ENCODE measurements around the gene PIGM.

GRCh38 chr1:160056648-160057169 is 24.9 kb upstream of the PIGM start:
- TF ChIP-seq, protein P1, sequence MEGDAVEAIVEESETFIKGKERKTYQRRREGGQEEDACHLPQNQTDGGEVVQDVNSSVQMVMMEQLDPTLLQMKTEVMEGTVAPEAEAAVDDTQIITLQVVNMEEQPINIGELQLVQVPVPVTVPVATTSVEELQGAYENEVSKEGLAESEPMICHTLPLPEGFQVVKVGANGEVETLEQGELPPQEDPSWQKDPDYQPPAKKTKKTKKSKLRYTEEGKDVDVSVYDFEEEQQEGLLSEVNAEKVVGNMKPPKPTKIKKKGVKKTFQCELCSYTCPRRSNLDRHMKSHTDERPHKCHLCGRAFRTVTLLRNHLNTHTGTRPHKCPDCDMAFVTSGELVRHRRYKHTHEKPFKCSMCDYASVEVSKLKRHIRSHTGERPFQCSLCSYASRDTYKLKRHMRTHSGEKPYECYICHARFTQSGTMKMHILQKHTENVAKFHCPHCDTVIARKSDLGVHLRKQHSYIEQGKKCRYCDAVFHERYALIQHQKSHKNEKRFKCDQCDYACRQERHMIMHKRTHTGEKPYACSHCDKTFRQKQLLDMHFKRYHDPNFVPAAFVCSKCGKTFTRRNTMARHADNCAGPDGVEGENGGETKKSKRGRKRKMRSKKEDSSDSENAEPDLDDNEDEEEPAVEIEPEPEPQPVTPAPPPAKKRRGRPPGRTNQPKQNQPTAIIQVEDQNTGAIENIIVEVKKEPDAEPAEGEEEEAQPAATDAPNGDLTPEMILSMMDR (IDR thresholded peaks at IDR 0.05; ENCODE audit: borderline replicate concordance, extremely low read depth, low read length, poor library complexity, severe bottlenecking) = no peak
- no peak for TF ChIP-seq EZH2 (IDR thresholded peaks at IDR 0.05; ENCODE audit: borderline replicate concordance, low read depth, low read length, severe bottlenecking)

Measured in DND-41 (cell line).